B cell (primary cell): ENCODE results near the gene NCBP2L. TPM values are rescaled to one million over a fixed set of nuclear protein-coding genes. Genes with fewer than 3 reads are reported as not detected.

Experiments
- ATAC-seq: fragments of 200-7000 bp; cut with Tn5 transposase; one replicate; pipeline ENCODE4 v1.10.0; 2021; ENCODE audit warnings: low read depth, mild to moderate bottlenecking, moderate number of reproducible peaks, moderate library complexity
- CTCF ChIA-PET: fragments of 350-600 bp; sonication (Branson Sonifier 250); formaldehyde crosslinking; loops from one replicate; lab custom pipeline; 2021; ENCODE audit warnings: antibody characterized with exemption, inconsistent platforms; lab: Charles Lee
- POLR2A ChIA-PET: fragments of 350-600 bp; sonication (Branson Sonifier 250); formaldehyde crosslinking; loops from one replicate; lab custom pipeline; 2021; ENCODE audit warnings: antibody characterized with exemption; lab: Charles Lee
- DNase-seq: peaks from one replicate; pipeline ENCODE4 v3.0.0; 2013
- H2AFZ ChIP-seq: 2 replicates; pipeline ENCODE4 v1.6.1; 2012; ENCODE audit warnings: mild to moderate bottlenecking, low read depth, low read length; ENCODE audit not compliant: insufficient read depth, poor library complexity, severe bottlenecking
- H3K27ac ChIP-seq, 2 donors: 1 replicate in 1 of 2; 2 replicates in 1 of 2; pipeline ENCODE4 v1.5.1; 2012 to 2013; ENCODE audit warnings: low read length in 2 of 2, mild to moderate bottlenecking in 2 of 2, moderate library complexity in 1 of 2
- H3K27me3 ChIP-seq, 4 experiments: fragments of 200-600 bp in 1 of 4; sonication (generic) in 1 of 4; replicated peaks in 1 of 4; 1 replicate in 2 of 4; 2 replicates in 2 of 4; pipeline versions ENCODE4 v1.6.1 to v1.7.0; 2013 to 2016; ENCODE audit warnings: low read length in 3 of 4, mild to moderate bottlenecking in 2 of 4, mixed read lengths in 1 of 4, moderate library complexity in 1 of 4; ENCODE audit not compliant: insufficient read depth in 4 of 4, control insufficient read depth in 3 of 4; ENCODE audit errors: control extremely low read depth in 1 of 4
- H3K36me3 ChIP-seq, 2 experiments: replicated peaks in 1 of 2; 1 replicate in 1 of 2; 2 replicates in 1 of 2; pipeline versions ENCODE4 v1.6.1 to v1.7.1; 2013; ENCODE audit warnings: low read length in 1 of 2; ENCODE audit not compliant: insufficient read depth in 2 of 2, control insufficient read depth in 1 of 2; ENCODE audit errors: control extremely low read depth in 1 of 2, extremely low read depth in 1 of 2
- H3K4me1 ChIP-seq, 2 donors: fragments of 200-600 bp in 1 of 2; sonication (generic) in 1 of 2; 1 replicate in 1 of 2; 2 replicates in 1 of 2; pipeline versions ENCODE4 v1.5.1 to v1.6.1; 2013 to 2017; ENCODE audit warnings: low read length in 2 of 2; ENCODE audit not compliant: control insufficient read depth in 2 of 2, insufficient read depth in 2 of 2
- H3K4me2 ChIP-seq: replicated peaks from 2 replicates; pipeline ENCODE3; 2012; ENCODE audit warnings: mild to moderate bottlenecking, low read depth, low read length; ENCODE audit not compliant: poor library complexity, severe bottlenecking
- H3K4me3 ChIP-seq, 5 experiments: fragments of 200-600 bp in 1 of 5; sonication (generic) in 1 of 5; 1 replicate in 3 of 5; 2 replicates in 2 of 5; pipeline versions ENCODE4 v1.5.1 to v1.7.0; 2011 to 2016; ENCODE audit warnings: low read length in 4 of 5, mild to moderate bottlenecking in 4 of 5, low read depth in 2 of 5, control low read depth in 1 of 5, moderate library complexity in 1 of 5; ENCODE audit not compliant: insufficient read depth in 1 of 5; ENCODE audit errors: control extremely low read depth in 1 of 5, extremely low read depth in 1 of 5
- H3K79me2 ChIP-seq: fragments of 200-600 bp; sonication (generic); one replicate; pipeline ENCODE4 v1.6.0; 2016; ENCODE audit warnings: low read length; ENCODE audit not compliant: control insufficient read depth, insufficient read depth
- H3K9ac ChIP-seq: fragments of 200-600 bp; sonication (generic); 2 replicates; pipeline ENCODE4 v1.6.1; 2017; ENCODE audit warnings: mild to moderate bottlenecking, low read length, moderate library complexity
- H3K9me3 ChIP-seq, 3 donors: one replicate each; pipeline versions ENCODE4 v1.6.1 to v1.7.1; 2013; ENCODE audit warnings: low read length in 2 of 3; ENCODE audit not compliant: control insufficient read depth in 2 of 3, insufficient read depth in 1 of 3; ENCODE audit errors: control extremely low read depth in 1 of 3
- H4K20me1 ChIP-seq: 2 replicates; pipeline ENCODE4 v1.6.0; 2012; ENCODE audit warnings: mild to moderate bottlenecking, low read length; ENCODE audit not compliant: insufficient read depth, control insufficient read depth, poor library complexity, severe bottlenecking
- H3K27ac Mint-ChIP-seq: one replicate; pipeline ENCODE4 v1.8.0; 2021; ENCODE audit warnings: mixed read lengths
- H3K27me3 Mint-ChIP-seq: one replicate; pipeline ENCODE4 v1.8.0; 2021; ENCODE audit warnings: mixed read lengths
- H3K4me1 Mint-ChIP-seq: one replicate; pipeline ENCODE4 v1.8.0; 2021; ENCODE audit warnings: mixed read lengths
- H3K4me3 Mint-ChIP-seq: one replicate; pipeline ENCODE4 v1.8.0; 2021; ENCODE audit warnings: mixed read lengths
- H3K9me3 Mint-ChIP-seq: one replicate; pipeline ENCODE4 v1.8.0; 2022; ENCODE audit warnings: mixed read lengths; ENCODE audit not compliant: insufficient read depth
- EZH2 ChIP-seq: IDR thresholded peaks from 2 replicates; pipeline ENCODE4 v1.6.1; 2012; ENCODE audit warnings: borderline replicate concordance, low read depth, mild to moderate bottlenecking, moderate library complexity, low read length; ENCODE audit not compliant: insufficient read depth, poor library complexity, severe bottlenecking
- WGBS: methylation state at CpG from one replicate; pipeline ENCODE4 v1.1.5; 2013; ENCODE audit warnings: missing lambda C conversion rate; ENCODE audit not compliant: insufficient coverage; 5-methylcytosine and 5-hydroxymethylcytosine counted together
- intact Hi-C: fragments of 100-400 bp; cut with micrococcal nuclease; formaldehyde crosslinking; loops from one replicate; pipeline ENCODE4 v1.10.0; 2022
- polyA plus RNA-seq: library from polyadenylated mRNA; depleted of rRNA; stranded (reverse); fragments of >200 nt; gene quantifications from 2 replicates; pipeline ENCODE4 v1.2.3, GENCODE V29; 2012
- total RNA-seq, 2 donors: library from RNA; stranded (reverse); fragments of 120-200 nt in 1 of 2; gene quantifications; 1 replicate in 1 of 2; 2 replicates in 1 of 2; pipeline versions ENCODE4 v1.2.3 to v1.2.4, GENCODE V29; 2013 to 2022
- TF ChIP-seq, protein P1 (sequence below): fragments of 200-600 bp; IDR thresholded peaks from one replicate; pipeline ENCODE4 v1.8.0; 2022; ENCODE audit warnings: antibody characterized with exemption, mild to moderate bottlenecking

Gene NCBP2L
- total and polyA plus RNA-seq, 2 donors (not counting 1 experiment from before 2014, with no cell fraction given): not detected

DNA sequence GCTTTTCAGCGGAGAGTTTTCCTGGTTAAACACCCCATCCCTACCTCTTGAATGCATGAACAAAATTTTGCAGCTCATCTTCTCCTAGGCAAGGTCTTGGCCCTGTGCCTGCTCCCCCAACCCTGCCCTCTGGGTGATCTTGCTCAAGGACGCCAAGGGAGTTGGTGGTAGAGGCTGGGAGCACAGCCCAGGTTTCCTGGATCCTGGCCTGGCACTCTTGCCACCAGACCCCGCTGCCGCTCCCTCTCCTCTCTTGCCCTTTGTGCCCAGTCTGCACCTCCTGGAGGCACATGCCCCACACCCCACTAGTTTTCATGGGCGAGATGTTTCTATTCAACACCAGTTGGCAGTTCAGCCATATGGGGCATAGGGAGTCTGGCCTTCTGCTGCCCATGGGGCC is 39.3 kb upstream of the NCBP2L start:
- H3K4me1 Mint-ChIP-seq: peaks cover 15% of the 10 kb centered on the region
- H3K9me3 ChIP-seq: no peaks in the 10 kb centered on the region
- no peak overlapping the region for H3K9ac ChIP-seq
- H3K4me3 ChIP-seq: no peak overlapping the region
- H3K4me2 ChIP-seq: no peak overlapping the region
- intact Hi-C loops: no loop called here
- peaks cover 7% of the 10 kb centered on the region for H3K79me2 ChIP-seq
- no peaks in the 10 kb centered on the region for H3K27me3 Mint-ChIP-seq
- POLR2A ChIA-PET: no interaction called here
- no peak overlapping the region for H2AFZ ChIP-seq
- no peak overlapping the region for H3K27ac ChIP-seq
- no peak overlapping the region for H3K27ac Mint-ChIP-seq
- no peaks in the 10 kb centered on the region for H4K20me1 ChIP-seq
- H3K4me3 Mint-ChIP-seq: no peak overlapping the region
- H3K4me1 ChIP-seq: peaks cover 14 to 19% of the 10 kb centered on the region in 2 donors
- no peaks in the 10 kb centered on the region for H3K27me3 ChIP-seq
- CTCF ChIA-PET: interaction anchor here (1.1 to 1.2 kb wide), 2 partner anchors 16 to 39 kb away, joined by 4 read pairs; partner anchors contain the start of gene NCBP2L
- WGBS: no CpG with 5 or more reads among the region's 5 CpGs
- no peak for ATAC-seq
- H3K36me3 ChIP-seq: no peaks in the 10 kb centered on the region
- TF ChIP-seq, protein P1, sequence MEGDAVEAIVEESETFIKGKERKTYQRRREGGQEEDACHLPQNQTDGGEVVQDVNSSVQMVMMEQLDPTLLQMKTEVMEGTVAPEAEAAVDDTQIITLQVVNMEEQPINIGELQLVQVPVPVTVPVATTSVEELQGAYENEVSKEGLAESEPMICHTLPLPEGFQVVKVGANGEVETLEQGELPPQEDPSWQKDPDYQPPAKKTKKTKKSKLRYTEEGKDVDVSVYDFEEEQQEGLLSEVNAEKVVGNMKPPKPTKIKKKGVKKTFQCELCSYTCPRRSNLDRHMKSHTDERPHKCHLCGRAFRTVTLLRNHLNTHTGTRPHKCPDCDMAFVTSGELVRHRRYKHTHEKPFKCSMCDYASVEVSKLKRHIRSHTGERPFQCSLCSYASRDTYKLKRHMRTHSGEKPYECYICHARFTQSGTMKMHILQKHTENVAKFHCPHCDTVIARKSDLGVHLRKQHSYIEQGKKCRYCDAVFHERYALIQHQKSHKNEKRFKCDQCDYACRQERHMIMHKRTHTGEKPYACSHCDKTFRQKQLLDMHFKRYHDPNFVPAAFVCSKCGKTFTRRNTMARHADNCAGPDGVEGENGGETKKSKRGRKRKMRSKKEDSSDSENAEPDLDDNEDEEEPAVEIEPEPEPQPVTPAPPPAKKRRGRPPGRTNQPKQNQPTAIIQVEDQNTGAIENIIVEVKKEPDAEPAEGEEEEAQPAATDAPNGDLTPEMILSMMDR: no peak
- TF ChIP-seq EZH2: no peak
- DNase-seq: no peak
- no peaks in the 10 kb centered on the region for H3K9me3 Mint-ChIP-seq

DNA sequence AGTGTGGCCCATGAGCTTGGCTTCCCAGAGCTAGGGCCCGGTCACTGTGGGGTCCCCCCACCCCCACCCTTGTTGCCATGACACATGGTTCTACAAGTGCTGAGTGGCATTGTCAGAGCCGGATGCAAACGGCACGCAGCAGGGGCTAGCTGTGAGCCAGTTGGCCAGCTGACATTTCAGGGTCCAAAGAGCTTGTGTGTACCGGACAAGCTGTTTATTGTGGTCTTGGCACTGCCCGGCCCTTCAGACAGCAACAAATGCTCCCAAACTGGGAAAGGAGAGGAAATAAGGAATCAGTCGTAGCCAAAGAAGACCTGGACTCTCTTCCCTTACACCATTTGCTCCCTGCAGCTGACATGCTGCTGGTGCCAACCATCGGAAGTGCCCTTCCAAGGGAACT is 38.8 kb upstream of the NCBP2L start:
- ChIA-PET CTCF (no interaction called here), POLR2A (no interaction called here)
- no peak overlapping the region for H3K27ac ChIP-seq
- H2AFZ ChIP-seq: no peak overlapping the region
- no peaks in the 10 kb centered on the region for H3K27me3 ChIP-seq
- Mint-ChIP-seq H3K4me1 (peaks cover 15% of the 10 kb centered on the region), H3K27ac (no peak overlapping the region), H3K27me3 (no peaks in the 10 kb centered on the region), H3K4me3 (no peak overlapping the region), H3K9me3 (no peaks in the 10 kb centered on the region)
- DNase-seq (no peak), ATAC-seq (no peak)
- H3K4me3 ChIP-seq: no peak overlapping the region
- H3K4me1 ChIP-seq: peaks cover 14 to 19% of the 10 kb centered on the region in 2 donors
- H3K9ac ChIP-seq: no peak overlapping the region
- no peak overlapping the region for H3K4me2 ChIP-seq
- no peaks in the 10 kb centered on the region for H3K36me3 ChIP-seq
- intact Hi-C loops: no loop called here
- H3K79me2 ChIP-seq: peaks cover 7% of the 10 kb centered on the region
- no peaks in the 10 kb centered on the region for H3K9me3 ChIP-seq
- no peaks in the 10 kb centered on the region for H4K20me1 ChIP-seq
- no peak for TF ChIP-seq EZH2
- TF ChIP-seq, protein P1: no peak
- WGBS: 88% methylated on average over 3 of the region's 8 CpGs
